ENCODE results near the gene PYHIN1.
"Not testable (repeated sequence)": the region's sequence is repeated elsewhere in the genome, so short reads cannot be mapped to it uniquely, and the experiment has no call there.

- not testable (repeated sequence) for TF ChIP-seq CTCF (conservative IDR thresholded peaks at IDR 0.05; ENCODE audit: low read depth, low read length); EZH2 (IDR thresholded peaks at IDR 0.05; ENCODE audit: low read length, unreplicated experiment)
Observed at GRCh38 chr1:159006210-159006807, 75.0 kb downstream of the PYHIN1 start.

Measured in PC-3 (cell line).